Measurements from ENCODE around the gene TMEM252.
A peak's percentile ranks its signal among the peaks of the same experiment; 100 is the strongest.

TMEM252 gene, protein sequence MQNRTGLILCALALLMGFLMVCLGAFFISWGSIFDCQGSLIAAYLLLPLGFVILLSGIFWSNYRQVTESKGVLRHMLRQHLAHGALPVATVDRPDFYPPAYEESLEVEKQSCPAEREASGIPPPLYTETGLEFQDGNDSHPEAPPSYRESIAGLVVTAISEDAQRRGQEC

DNA sequence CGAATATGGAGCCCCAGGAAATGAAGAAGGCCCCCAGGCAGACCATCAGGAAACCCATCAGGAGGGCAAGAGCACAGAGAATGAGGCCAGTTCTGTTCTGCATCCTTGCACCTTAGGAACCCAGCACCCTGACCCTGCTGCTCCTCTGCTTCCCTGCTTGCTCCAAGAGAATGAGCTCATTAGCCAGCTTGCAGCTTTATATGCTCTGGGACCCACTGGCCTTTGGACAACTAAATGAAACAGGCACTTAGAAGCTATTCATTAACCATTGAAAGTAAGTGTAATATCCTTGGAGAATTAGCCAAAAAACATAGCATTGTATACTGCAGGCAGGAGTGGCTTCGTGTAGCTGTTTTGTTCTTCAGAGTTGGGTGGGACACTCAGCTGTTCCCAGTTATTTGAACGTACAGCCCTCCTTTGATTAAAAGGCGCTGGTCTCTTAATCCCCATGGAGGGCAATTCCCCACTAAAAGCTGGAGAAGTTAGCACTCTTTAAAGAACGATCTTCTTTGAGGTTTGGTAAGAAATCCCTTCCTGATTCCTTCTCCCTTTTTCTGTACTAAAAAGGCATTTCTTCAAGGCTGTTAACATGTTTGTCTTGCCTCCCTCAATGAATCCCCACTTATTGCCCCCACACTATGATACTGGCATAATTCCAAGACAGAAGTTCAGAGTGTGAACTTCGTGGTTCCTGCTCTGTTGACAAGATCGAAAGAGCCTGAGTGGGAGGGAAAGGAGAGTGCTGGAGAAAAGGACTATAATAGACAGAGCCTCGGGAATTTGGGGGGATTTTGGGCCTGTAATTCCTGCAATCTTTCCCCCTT, at the start of gene TMEM252:
TSS of gene TMEM252 (minus strand) at position 172 of the 824 bp plus-strand sequence. CDS start at position 103, 69 bp downstream.
- no peak for DNase-seq

DNA sequence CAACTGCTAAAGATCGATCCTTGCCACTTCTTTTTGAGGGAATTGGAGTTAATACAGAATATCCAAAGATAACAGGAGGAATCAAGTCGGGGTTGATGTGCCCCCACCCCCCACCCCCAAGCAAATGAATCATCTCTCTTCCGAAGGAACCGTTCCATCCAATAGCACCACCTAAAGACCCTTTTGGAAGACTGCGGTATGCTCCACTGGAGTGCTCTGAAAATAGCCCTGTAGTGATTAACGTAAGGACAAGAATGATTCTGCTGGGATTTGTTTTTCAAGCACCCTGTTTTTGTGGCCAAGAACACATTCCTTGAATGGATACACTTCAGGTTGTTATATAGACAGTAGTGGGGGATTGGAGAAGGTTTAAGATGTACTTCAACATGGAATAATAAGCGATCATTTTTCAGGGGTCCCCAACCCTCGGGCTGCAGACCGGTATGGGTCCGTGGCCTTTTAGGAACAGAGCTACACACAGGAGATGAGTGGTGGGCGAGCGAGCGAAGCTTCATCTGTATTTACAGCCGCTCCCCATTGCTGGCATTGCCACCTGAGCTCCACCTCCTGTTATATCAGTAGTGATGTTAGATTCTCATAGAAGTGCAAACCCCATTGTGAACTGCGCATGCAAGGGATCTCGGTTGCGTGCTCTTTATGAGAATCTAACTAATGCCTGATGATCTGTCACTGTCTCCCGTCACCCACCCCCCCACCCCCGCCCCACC, 44.5 kb upstream of the TMEM252 start:
- no peak for DNase-seq

DNA sequence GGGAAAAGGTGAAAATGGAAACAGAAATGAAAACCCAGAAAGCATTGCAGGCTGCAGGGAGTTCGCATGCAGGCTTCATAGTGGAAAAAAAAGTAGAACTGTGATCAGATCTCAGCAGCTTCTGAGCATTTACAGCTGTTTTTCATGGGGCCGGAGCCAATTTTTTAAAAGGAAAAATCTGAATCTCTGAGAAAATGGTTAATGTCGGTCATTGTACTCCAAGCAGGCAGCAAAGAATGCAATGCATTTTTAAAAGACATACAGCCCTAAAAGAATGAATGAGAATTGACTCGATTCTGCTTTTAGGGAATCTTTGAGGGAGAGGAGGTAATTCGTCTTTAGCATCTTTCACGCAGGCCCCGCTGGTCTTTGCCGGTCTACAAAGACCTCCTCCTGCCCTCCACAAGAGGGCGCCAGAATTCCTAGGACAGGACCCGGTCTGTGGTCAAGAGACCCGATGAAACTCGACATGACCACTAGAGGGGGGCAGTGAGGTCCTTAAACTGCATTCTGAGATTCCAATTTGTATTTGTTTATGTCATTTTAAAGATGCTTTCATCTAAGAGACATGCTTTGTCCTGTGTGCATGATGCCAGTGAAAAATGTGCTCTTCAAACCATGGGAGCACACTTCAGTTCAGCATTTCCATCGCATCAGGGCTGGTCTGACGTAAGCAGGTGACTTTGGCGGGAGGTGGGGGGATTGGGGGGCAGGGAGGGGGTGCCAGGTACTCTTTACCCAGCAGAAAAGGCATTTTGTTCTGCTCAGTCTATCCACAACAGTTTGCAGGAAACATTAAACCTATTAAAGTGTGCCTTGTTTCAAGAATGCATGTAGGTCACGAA, 43.7 kb upstream of the TMEM252 start:
- peak; percentile 66 for DNase-seq

DNA sequence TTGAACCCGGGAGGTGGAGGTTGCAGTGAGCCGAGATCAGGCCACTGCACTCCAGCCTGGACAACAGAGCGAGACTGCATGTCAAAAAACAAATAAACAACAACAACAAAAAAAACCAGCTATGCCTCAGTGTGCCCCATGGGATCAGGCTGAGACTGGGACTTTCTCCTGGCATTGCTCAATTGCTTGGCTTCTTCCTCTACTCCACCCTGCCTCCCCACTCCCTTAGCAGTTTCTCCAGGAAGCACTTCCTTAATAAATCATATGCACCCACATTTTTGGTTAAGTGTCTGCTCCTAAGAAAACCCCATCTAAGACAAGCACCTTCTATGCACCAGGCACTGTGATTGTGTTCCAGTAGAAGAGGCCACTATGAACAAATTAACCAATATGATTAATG, 41.0 kb upstream of the TMEM252 start:
- DNase-seq = no peak

- DNase-seq = no peak
These were observed 37.3 kb upstream of the TMEM252 start for GRCh38 chr9:68577774-68578591.

- no peak for DNase-seq
These were observed 35.1 kb upstream of the TMEM252 start for GRCh38 chr9:68575817-68576216.

- DNase-seq = no peak
These were observed 33.5 kb upstream of the TMEM252 start for GRCh38 chr9:68574150-68574549.

GRCh38 chr9:68567565-68567964, 26.9 kb upstream of the TMEM252 start:
- DNase-seq = no peak

DNA sequence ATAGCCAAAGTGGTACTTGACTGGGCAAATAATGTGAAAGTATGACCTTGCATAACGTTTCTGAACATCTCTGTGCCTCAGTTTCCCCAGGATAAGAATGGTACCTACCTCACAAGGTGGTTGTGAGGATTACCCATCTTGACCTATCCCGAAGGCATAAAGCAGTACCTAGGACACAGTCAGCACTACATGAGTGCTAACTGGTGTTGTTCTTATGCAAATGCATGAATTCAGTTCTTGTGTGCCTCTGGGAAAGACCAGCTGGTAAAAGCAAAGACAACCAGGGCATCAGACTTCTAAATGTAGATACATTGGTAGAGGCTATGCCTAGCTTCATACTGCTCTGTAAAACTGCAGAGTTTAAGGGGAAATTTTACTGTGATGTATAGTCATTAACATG, 21.8 kb upstream of the TMEM252 start:
- DNase-seq = no peak

GRCh38 chr9:68560071-68560844, 19.6 kb upstream of the TMEM252 start:
- peak; percentile 46 for DNase-seq

DNA sequence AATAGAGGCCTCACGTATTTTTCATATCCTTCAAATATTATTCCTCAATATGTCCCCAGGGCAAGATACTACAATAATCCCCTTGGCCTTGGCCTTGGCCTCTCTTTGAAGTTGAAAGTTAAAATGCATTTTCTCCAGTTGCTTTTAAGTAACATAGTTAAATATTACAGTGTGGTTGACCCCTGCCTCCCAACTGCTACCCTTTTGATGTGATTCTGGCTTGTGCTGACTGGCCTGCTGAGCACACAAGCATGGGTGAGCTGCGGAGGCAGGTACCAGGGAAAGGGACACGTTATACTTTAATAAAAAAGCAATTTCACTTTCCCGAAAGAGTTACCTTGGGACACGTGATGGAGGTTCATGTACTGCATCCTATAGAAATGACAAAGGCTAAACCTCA, 17.9 kb upstream of the TMEM252 start:
- no peak for DNase-seq

DNA sequence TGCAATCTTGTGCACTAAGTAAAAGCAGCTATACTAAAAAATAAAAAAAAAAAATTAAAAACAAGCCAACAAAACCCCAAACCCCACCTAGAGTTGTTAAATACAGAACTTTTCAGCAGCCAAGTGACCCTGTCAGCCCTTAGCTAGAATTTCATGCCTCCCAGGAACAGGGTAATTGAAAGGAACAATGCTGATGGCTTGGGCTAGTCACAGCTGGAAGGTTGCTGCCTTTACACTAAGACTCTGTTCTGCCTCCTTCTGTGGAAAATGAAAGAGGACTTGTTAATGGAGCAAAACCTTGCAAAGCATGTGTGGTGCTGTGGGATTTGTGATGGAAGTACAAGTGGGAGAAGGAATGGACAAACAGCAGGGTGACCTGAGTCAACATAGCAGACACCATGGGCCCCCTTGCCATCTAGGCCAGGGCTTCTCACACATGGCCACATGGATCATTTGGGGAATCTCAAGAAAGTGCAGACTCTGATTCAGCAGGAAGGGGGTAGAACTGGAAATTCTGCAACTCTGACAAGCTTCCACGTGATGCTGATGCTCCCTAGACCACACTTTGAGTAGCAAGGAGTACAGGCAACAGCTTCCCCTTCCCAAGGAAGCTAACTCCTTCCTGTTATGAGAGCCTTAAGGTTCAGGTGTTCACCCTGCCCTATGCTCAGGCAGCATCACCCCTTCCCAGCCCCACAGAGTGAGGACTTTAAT, 14.9 kb upstream of the TMEM252 start:
- DNase-seq = no peak

DNA sequence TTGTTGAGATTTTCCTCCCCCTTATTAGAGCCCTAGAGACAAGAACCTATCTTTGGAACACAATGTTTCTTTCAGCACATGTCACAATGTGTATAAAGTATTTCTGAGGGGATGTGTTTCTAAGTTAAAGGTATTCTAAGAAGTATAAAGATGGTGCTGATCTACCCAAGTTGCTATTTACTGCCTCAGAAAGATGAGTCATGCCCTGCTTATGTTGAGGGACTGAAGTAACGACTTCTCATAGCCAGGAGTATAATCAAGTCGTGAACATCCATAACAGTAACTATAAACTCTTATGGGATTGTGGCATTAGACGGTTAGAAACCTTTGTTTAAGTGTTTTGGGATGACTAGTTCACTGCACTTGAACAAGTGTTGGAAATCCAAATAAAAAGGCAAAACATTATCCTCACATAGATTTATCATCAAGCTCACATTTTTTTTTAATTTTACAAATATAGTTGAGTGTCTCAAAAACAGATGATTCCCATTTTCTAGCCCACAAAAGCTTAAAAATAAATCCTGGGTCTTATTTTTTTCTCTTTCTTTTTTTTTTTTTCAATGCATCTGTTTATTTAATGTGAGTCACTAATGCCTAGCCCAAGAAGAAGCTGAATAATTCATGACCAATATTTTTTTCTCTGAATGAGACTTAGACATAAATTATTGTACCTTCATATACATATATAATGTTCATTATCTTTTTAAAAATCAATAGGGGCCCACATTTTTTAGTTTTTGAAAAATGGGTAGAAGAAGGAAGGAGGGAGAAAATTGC, 12.2 kb upstream of the TMEM252 start:
- no peak for DNase-seq

DNA sequence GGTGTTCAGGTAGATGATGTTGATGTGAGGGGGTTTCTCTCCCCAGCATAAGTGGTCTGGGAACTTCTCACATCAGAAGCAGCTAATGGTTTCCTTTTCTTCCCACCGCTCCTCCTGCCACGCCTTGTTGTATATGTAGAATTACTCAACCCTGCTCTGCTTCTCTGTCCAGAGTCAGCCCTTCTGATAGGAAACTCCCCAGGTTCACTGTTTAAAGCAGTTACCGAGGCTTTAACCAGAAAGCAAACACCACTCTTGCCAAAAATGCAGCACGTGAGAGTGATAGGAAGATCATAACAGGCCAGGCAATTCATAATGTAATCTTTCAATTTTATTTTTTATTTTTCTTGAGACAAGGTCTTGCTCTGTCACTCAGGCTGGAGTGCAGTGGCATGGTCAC, 10.5 kb upstream of the TMEM252 start:
- DNase-seq = no peak

- no peak for DNase-seq
These were observed 7.6 kb upstream of the TMEM252 start for GRCh38 chr9:68548241-68548640.

- DNase-seq = no peak
These were observed 6.7 kb upstream of the TMEM252 start for GRCh38 chr9:68547417-68547816.

- DNase-seq = no peak
These were observed 6.1 kb upstream of the TMEM252 start for GRCh38 chr9:68546596-68547390.

DNA sequence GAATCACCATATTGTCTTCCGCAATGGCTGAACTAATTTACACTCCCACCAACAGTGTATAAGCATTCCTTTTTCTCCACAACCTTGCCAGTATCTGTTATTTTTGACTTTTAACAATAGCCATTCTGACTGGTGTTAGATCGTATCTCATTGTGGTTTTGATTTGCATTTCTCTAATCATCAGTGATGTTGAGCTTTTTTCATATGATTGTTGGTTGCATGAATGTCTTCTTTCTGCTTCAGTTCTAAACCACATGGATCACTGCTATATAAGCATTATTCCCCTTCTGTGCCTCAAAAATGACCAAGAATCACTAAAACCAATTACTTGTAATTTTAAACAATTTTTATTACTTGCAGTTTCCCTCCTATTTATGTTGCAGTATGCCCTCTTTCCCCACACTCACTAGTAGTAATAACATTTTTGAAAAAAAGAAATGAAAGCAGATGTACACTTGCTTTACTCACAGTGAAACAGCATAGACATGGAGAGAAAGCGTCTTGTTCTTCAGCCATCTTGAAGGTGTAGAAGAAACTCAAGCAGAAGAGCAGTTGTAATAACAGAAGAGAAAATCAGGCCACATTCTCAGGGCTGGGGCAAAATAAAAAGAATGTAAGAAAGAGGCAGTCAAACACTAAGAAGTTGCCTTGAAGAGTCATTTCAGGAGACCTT, 4.5 kb upstream of the TMEM252 start:
- DNase-seq = no peak

Measured in stimulated activated CD4-positive, alpha-beta T cell treated with anti-CD3 and anti-CD28 coated beads, Interleukin-12 subunit alpha, Interleukin-12 subunit beta, amount 100 ng/mL, for 4 hours (primary cell).